ENCODE data around the gene SCYL1. TPM values are rescaled to one million over a fixed set of nuclear protein-coding genes. Genes with fewer than 3 reads are reported as not detected.

SCYL1 gene
- total RNA-seq, 1 donor from 2014 or later, result 95.8 TPM

DNA sequence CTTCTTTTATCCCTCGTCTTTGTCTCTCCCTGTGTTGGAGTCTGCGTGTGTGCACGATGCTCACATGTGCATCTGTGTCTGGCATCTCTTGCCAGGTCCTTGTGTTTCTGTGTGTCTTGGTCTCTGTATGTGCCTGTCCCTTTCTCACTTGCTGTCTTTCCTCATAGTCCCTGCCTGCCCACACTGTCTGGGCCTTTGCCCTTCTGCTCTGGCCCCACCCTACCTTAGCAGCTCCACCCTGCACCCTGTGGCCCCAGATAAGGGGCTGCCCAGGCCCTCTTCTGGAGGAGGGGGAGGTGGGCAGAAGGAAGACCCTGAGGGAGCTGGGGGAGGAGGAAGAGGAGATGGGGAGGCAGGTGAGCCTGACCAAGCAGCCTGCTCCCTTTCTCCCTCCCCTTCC, 53.8 kb downstream of the SCYL1 start:
- DNase-seq (ENCODE audit: low spot score), result no peak
- intact Hi-C loops (cut with micrococcal nuclease), result loop anchor here (10.0 kb wide), 2 partner anchors 276 to 464 kb away; partner anchors contain the start of genes CFL1, TM7SF2 and ZNHIT2
- Mint-ChIP-seq H3K36me3 (ENCODE audit: low read depth) (peaks cover 62% of the 10 kb centered on the region), H3K4me3 (ENCODE audit: low read depth) (peak overlapping the region; percentile 75), H3K27ac (peak overlapping the region; percentile 64), H3K27me3 (ENCODE audit: low read depth) (no peaks in the 10 kb centered on the region), H3K4me1 (ENCODE audit: low read depth) (peaks cover 31% of the 10 kb centered on the region), H3K9me3 (no peaks in the 10 kb centered on the region)

DNA sequence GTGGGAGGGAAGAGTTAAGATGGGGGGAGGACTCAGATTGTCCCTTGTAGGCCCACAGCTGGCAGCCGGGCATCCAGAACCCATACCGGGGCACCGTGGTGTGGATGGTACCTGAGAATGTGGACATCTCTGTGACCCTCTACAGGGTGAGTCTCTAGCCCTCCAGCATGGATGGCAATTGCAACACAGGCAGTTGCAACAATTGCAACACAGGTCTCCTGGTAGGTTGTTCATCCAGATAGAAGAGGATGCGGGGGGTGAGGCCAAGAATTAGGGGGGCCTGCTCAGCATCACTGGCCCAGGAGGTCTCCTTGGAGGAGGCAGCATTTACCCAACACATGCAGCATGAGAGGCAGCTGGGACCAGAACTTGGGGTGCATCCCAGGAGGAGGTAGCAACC, 54.4 kb downstream of the SCYL1 start:
- no peaks in the 10 kb centered on the region for H3K27me3 Mint-ChIP-seq (ENCODE audit: low read depth)
- H3K36me3 Mint-ChIP-seq (ENCODE audit: low read depth), result peaks cover 63% of the 10 kb centered on the region
- intact Hi-C loops (cut with micrococcal nuclease), result loop anchor here (10.0 kb wide), 2 partner anchors 276 to 464 kb away; partner anchors contain the start of genes CFL1, TM7SF2 and ZNHIT2
- H3K27ac Mint-ChIP-seq, result no peak overlapping the region
- peak overlapping the region; percentile 5 for H3K4me3 Mint-ChIP-seq (ENCODE audit: low read depth)
- peaks cover 30% of the 10 kb centered on the region for H3K4me1 Mint-ChIP-seq (ENCODE audit: low read depth)
- DNase-seq (ENCODE audit: low spot score), result no peak
- no peaks in the 10 kb centered on the region for H3K9me3 Mint-ChIP-seq

- intact Hi-C loops (cut with micrococcal nuclease), result no loop called here
- Mint-ChIP-seq H3K36me3 (ENCODE audit: low read depth) (peaks cover 62% of the 10 kb centered on the region), H3K27ac (no peak overlapping the region), H3K27me3 (ENCODE audit: low read depth) (no peaks in the 10 kb centered on the region), H3K4me3 (ENCODE audit: low read depth) (no peak overlapping the region), H3K4me1 (ENCODE audit: low read depth) (peaks cover 25% of the 10 kb centered on the region), H3K9me3 (no peaks in the 10 kb centered on the region)
- no peak for DNase-seq (ENCODE audit: low spot score)
Observed at GRCh38 chr11:65580031-65580692, 55.3 kb downstream of the SCYL1 start.

DNA sequence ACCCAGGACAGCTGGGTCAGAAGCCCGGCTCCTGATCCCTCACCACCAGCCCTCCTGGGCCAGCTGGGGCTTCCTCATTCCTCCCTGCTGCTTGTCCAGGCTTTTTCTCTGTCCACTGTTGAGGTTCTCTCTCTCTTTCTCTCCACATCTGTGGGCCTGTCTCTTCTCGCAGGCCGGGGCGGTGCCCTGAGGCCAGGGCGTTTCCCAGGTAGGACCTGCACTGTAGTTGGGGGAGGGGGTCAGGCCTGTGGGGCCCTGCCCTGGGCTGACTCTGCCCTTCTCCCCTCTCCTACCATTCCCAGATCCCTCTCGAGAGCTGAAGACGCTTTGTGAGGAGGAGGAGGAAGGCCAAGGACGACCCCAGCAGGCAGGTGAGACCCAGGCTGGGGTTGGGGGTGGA, 55.9 kb downstream of the SCYL1 start:
- H3K27ac Mint-ChIP-seq, result no peak overlapping the region
- H3K4me3 Mint-ChIP-seq (ENCODE audit: low read depth), result no peak overlapping the region
- peaks cover 62% of the 10 kb centered on the region for H3K36me3 Mint-ChIP-seq (ENCODE audit: low read depth)
- DNase-seq (ENCODE audit: low spot score), result no peak
- H3K4me1 Mint-ChIP-seq (ENCODE audit: low read depth), result peaks cover 20% of the 10 kb centered on the region
- no peaks in the 10 kb centered on the region for H3K27me3 Mint-ChIP-seq (ENCODE audit: low read depth)
- intact Hi-C loops (cut with micrococcal nuclease), result no loop called here
- H3K9me3 Mint-ChIP-seq, result no peaks in the 10 kb centered on the region

DNA sequence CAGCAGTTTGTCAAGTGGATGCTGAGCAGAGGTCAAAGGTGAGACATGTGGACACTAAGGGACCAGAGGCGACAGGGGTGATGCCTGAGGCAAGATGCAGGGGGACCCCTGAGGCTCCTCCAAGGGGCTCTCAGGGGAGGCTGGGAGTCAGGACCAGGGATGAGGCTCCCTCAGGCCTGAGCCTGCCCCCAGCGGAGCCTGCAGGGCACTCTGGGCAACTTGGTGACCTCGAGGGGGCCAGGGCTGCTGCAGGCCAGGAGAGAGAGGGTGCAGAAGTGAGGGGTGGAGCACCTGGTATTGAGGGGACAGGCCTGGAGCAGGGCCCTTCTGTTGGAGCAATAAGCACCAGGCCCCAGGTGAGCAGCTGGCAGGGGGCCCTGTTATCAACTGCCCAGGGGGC, 57.0 kb downstream of the SCYL1 start:
- no peak for DNase-seq (ENCODE audit: low spot score)
- Mint-ChIP-seq H3K4me1 (ENCODE audit: low read depth) (peaks cover 27% of the 10 kb centered on the region), H3K36me3 (ENCODE audit: low read depth) (peaks cover 73% of the 10 kb centered on the region), H3K4me3 (ENCODE audit: low read depth) (no peak overlapping the region), H3K27ac (peak overlapping the region; percentile 52), H3K27me3 (ENCODE audit: low read depth) (no peaks in the 10 kb centered on the region), H3K9me3 (no peaks in the 10 kb centered on the region)
- intact Hi-C loops (cut with micrococcal nuclease), result no loop called here

DNA sequence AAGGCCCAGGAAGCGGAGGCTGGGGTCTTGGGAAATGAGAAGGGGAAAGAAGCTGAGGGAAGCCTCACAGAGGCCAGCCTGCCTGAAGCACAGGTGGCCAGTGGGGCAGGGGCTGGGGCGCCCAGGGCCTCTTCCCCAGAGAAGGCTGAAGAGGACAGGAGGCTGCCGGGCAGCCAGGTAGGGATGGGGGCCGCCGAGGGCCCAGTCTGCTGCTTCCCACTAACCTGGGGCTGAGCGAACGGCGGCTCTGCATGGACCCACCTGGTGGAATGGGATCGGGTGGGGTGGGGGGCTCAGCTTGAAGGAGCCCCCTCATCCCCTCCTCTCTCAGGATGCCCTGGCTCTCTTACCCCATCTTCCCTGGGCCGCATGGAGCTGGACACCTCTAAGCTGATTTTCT, 58.7 kb downstream of the SCYL1 start:
- Mint-ChIP-seq H3K4me3 (ENCODE audit: low read depth) (no peak overlapping the region), H3K9me3 (no peaks in the 10 kb centered on the region), H3K27me3 (ENCODE audit: low read depth) (no peaks in the 10 kb centered on the region), H3K4me1 (ENCODE audit: low read depth) (peaks cover 29% of the 10 kb centered on the region), H3K36me3 (ENCODE audit: low read depth) (peaks cover 81% of the 10 kb centered on the region), H3K27ac (no peak overlapping the region)
- intact Hi-C loops (cut with micrococcal nuclease), result no loop called here
- DNase-seq (ENCODE audit: low spot score), result no peak

GRCh38 chr11:65584106-65584505, 59.2 kb downstream of the SCYL1 start:
- Mint-ChIP-seq H3K27me3 (ENCODE audit: low read depth) (no peaks in the 10 kb centered on the region), H3K27ac (no peak overlapping the region), H3K4me1 (ENCODE audit: low read depth) (peaks cover 33% of the 10 kb centered on the region), H3K36me3 (ENCODE audit: low read depth) (peaks cover 81% of the 10 kb centered on the region), H3K4me3 (ENCODE audit: low read depth) (no peak overlapping the region), H3K9me3 (no peaks in the 10 kb centered on the region)
- intact Hi-C loops (cut with micrococcal nuclease), result no loop called here
- DNase-seq (ENCODE audit: low spot score), result no peak

GRCh38 chr11:65584723-65585171, 59.9 kb downstream of the SCYL1 start:
- H3K27me3 Mint-ChIP-seq (ENCODE audit: low read depth), result no peaks in the 10 kb centered on the region
- no peaks in the 10 kb centered on the region for H3K9me3 Mint-ChIP-seq
- H3K27ac Mint-ChIP-seq, result no peak overlapping the region
- peaks cover 77% of the 10 kb centered on the region for H3K36me3 Mint-ChIP-seq (ENCODE audit: low read depth)
- peaks cover 35% of the 10 kb centered on the region for H3K4me1 Mint-ChIP-seq (ENCODE audit: low read depth)
- no peak overlapping the region for H3K4me3 Mint-ChIP-seq (ENCODE audit: low read depth)
- intact Hi-C loops (cut with micrococcal nuclease), result no loop called here
- no peak for DNase-seq (ENCODE audit: low spot score)

- no peak for DNase-seq (ENCODE audit: low spot score)
- H3K4me1 Mint-ChIP-seq (ENCODE audit: low read depth), result peaks cover 36% of the 10 kb centered on the region
- H3K27ac Mint-ChIP-seq, result peak overlapping the region; percentile 55
- H3K27me3 Mint-ChIP-seq (ENCODE audit: low read depth), result no peaks in the 10 kb centered on the region
- peaks cover 76% of the 10 kb centered on the region for H3K36me3 Mint-ChIP-seq (ENCODE audit: low read depth)
- H3K9me3 Mint-ChIP-seq, result no peaks in the 10 kb centered on the region
- intact Hi-C loops (cut with micrococcal nuclease), result no loop called here
- no peak overlapping the region for H3K4me3 Mint-ChIP-seq (ENCODE audit: low read depth)
Observed at GRCh38 chr11:65585396-65586246, 60.7 kb downstream of the SCYL1 start.

GRCh38 chr11:65586247-65586630, 61.4 kb downstream of the SCYL1 start:
- DNase-seq (ENCODE audit: low spot score), result no peak
- peaks cover 72% of the 10 kb centered on the region for H3K36me3 Mint-ChIP-seq (ENCODE audit: low read depth)
- peak overlapping the region; percentile 17 for H3K4me3 Mint-ChIP-seq (ENCODE audit: low read depth)
- H3K27ac Mint-ChIP-seq, result peak overlapping the region; percentile 55
- H3K27me3 Mint-ChIP-seq (ENCODE audit: low read depth), result no peaks in the 10 kb centered on the region
- intact Hi-C loops (cut with micrococcal nuclease), result no loop called here
- no peaks in the 10 kb centered on the region for H3K9me3 Mint-ChIP-seq
- H3K4me1 Mint-ChIP-seq (ENCODE audit: low read depth), result peaks cover 37% of the 10 kb centered on the region

GRCh38 chr11:65586676-65587075, 61.8 kb downstream of the SCYL1 start:
- H3K9me3 Mint-ChIP-seq, result no peaks in the 10 kb centered on the region
- peaks cover 70% of the 10 kb centered on the region for H3K36me3 Mint-ChIP-seq (ENCODE audit: low read depth)
- intact Hi-C loops (cut with micrococcal nuclease), result no loop called here
- peak overlapping the region; percentile 25 for H3K27ac Mint-ChIP-seq
- H3K4me1 Mint-ChIP-seq (ENCODE audit: low read depth), result peaks cover 37% of the 10 kb centered on the region
- no peak for DNase-seq (ENCODE audit: low spot score)
- peak overlapping the region; percentile 17 for H3K4me3 Mint-ChIP-seq (ENCODE audit: low read depth)
- H3K27me3 Mint-ChIP-seq (ENCODE audit: low read depth), result no peaks in the 10 kb centered on the region
